Measurements from ENCODE around the gene ABCD2.

- TF ChIP-seq, protein P1, sequence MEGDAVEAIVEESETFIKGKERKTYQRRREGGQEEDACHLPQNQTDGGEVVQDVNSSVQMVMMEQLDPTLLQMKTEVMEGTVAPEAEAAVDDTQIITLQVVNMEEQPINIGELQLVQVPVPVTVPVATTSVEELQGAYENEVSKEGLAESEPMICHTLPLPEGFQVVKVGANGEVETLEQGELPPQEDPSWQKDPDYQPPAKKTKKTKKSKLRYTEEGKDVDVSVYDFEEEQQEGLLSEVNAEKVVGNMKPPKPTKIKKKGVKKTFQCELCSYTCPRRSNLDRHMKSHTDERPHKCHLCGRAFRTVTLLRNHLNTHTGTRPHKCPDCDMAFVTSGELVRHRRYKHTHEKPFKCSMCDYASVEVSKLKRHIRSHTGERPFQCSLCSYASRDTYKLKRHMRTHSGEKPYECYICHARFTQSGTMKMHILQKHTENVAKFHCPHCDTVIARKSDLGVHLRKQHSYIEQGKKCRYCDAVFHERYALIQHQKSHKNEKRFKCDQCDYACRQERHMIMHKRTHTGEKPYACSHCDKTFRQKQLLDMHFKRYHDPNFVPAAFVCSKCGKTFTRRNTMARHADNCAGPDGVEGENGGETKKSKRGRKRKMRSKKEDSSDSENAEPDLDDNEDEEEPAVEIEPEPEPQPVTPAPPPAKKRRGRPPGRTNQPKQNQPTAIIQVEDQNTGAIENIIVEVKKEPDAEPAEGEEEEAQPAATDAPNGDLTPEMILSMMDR (IDR thresholded peaks at IDR 0.05; ENCODE audit: extremely low read depth in 1 of 2, insufficient read depth in 1 of 2, low read depth in 1 of 2, low read length in 2 of 2): no peak
- TF ChIP-seq EZH2 (IDR thresholded peaks at IDR 0.05; ENCODE audit: borderline replicate concordance, low read depth, low read length, severe bottlenecking): no peak
These were observed 1.4 kb upstream of the ABCD2 start for GRCh38 chr12:39620659-39621658.
